H1 (cell line): ENCODE measurements around the gene CDC42BPB. TPM values are rescaled to one million over a fixed set of nuclear protein-coding genes. Genes with fewer than 3 reads are reported as not detected.

ENCODE experiments used
- CTCF ChIA-PET: fragments of 300-600 bp; sonication (Branson Sonifier 250); formaldehyde crosslinking; loops from one replicate; lab custom pipeline; 2021; ENCODE audit not compliant: partially characterized antibody; lab: Charles Lee
- POLR2A ChIA-PET: fragments of 300-600 bp; sonication (Branson Sonifier 250); formaldehyde crosslinking; loops from one replicate; lab custom pipeline; 2021; ENCODE audit warnings: inconsistent platforms; ENCODE audit not compliant: partially characterized antibody; lab: Charles Lee
- DNase-seq, 2 experiments: peaks; one replicate each; pipeline versions ENCODE4 v3.0.0 to v3.0.0-alpha.2; 2010 to 2022; ENCODE audit warnings: low spot score in 2 of 2, low read depth in 1 of 2, mixed read lengths in 1 of 2
- FAIRE-seq: peaks from 2 replicates; lab custom pipeline; 2011; peaks lifted over from hg19 to GRCh38; lab: Jason Lieb, UNC
- H2AFZ ChIP-seq: 2 replicates; pipeline ENCODE4 v1.8.1; 2012; ENCODE audit warnings: low read length, inconsistent platforms
- H2AK5ac ChIP-seq: 2 replicates; pipeline ENCODE4 v1.6.1; 2013; ENCODE audit warnings: low read depth, low read length
- H2BK120ac ChIP-seq: replicated peaks from 2 replicates; pipeline ENCODE3; 2013; ENCODE audit warnings: low read depth, low read length, inconsistent platforms
- H2BK12ac ChIP-seq: 2 replicates; pipeline ENCODE4 v1.6.1; 2013; ENCODE audit warnings: low read depth, low read length
- H2BK15ac ChIP-seq: 2 replicates; pipeline ENCODE4 v1.6.1; 2013; ENCODE audit warnings: low read length
- H2BK20ac ChIP-seq: 2 replicates; pipeline ENCODE4 v1.6.1; 2013; ENCODE audit warnings: low read length
- H2BK5ac ChIP-seq: 2 replicates; pipeline ENCODE4 v1.6.1; 2013; ENCODE audit warnings: low read depth, low read length
- H3K14ac ChIP-seq: 2 replicates; pipeline ENCODE4 v1.6.1; 2013; ENCODE audit warnings: inconsistent platforms; ENCODE audit not compliant: insufficient read length
- H3K18ac ChIP-seq: 2 replicates; pipeline ENCODE4 v1.6.1; 2013; ENCODE audit warnings: low read length; ENCODE audit errors: extremely low read depth
- H3K23ac ChIP-seq: 2 replicates; pipeline ENCODE4 v1.6.1; 2013; ENCODE audit warnings: inconsistent platforms; ENCODE audit not compliant: insufficient read length
- H3K23me2 ChIP-seq: 2 replicates; pipeline ENCODE4 v1.6.1; 2013; ENCODE audit warnings: low read depth, low read length
- H3K27ac ChIP-seq: 2 replicates; pipeline ENCODE4 v1.6.1; 2011; ENCODE audit warnings: low read depth, low read length, inconsistent platforms
- H3K27me3 ChIP-seq, 4 experiments: replicated peaks in 1 of 4; 1 replicate in 1 of 4; 2 replicates in 3 of 4; pipeline versions ENCODE4 v1.6.1 to v1.8.1; 2011 to 2013; ENCODE audit warnings: low read length in 3 of 4, mild to moderate bottlenecking in 3 of 4, inconsistent platforms in 2 of 4, mixed read lengths in 2 of 4, moderate library complexity in 1 of 4; ENCODE audit not compliant: control insufficient read depth in 3 of 4, insufficient read depth in 3 of 4; ENCODE audit errors: extremely low read depth in 1 of 4
- H3K36me3 ChIP-seq, 4 experiments: 2 replicates each; pipeline versions ENCODE4 v1.6.1 to v1.8.1; 2011 to 2013; ENCODE audit warnings: mild to moderate bottlenecking in 4 of 4, low read length in 3 of 4, moderate library complexity in 2 of 4, control low read depth in 1 of 4, inconsistent platforms in 1 of 4; ENCODE audit not compliant: insufficient read depth in 4 of 4, control insufficient read depth in 2 of 4
- H3K4ac ChIP-seq: replicated peaks from 2 replicates; pipeline ENCODE3; 2013; ENCODE audit warnings: low read length, low read depth, mixed read lengths, inconsistent platforms; ENCODE audit not compliant: insufficient read length
- H3K4me1 ChIP-seq, 4 experiments: replicated peaks in 1 of 4; 1 replicate in 1 of 4; 2 replicates in 3 of 4; pipeline versions ENCODE4 v1.6.1 to v1.8.1; 2011 to 2013; ENCODE audit warnings: low read length in 3 of 4, inconsistent platforms in 2 of 4, mixed read lengths in 1 of 4; ENCODE audit not compliant: insufficient read depth in 4 of 4, control insufficient read depth in 3 of 4
- H3K4me2 ChIP-seq, 2 experiments: 2 replicates each; pipeline versions ENCODE4 v1.6.1 to v1.8.1; 2011 to 2013; ENCODE audit warnings: low read depth in 2 of 2, low read length in 2 of 2, control low read depth in 1 of 2, inconsistent platforms in 1 of 2, mild to moderate bottlenecking in 1 of 2; ENCODE audit not compliant: insufficient read depth in 1 of 2
- H3K4me3 ChIP-seq, 4 experiments: fragments of 200-600, 300-600 bp in 1 of 4; sonication (generic), shearing (Covaris generic), sonication (Bioruptor Twin) in 1 of 4; 2 replicates each; pipeline versions ENCODE4 v1.5.1 to v1.8.1; 2011 to 2016; ENCODE audit warnings: low read length in 4 of 4, low read depth in 3 of 4, control low read depth in 2 of 4, inconsistent platforms in 2 of 4, mild to moderate bottlenecking in 2 of 4, mixed read lengths in 1 of 4, moderate library complexity in 1 of 4; ENCODE audit not compliant: insufficient read depth in 2 of 4; ENCODE audit errors: extremely low read depth in 1 of 4
- H3K56ac ChIP-seq: replicated peaks from 2 replicates; pipeline ENCODE3; 2013; ENCODE audit warnings: low read depth, mild to moderate bottlenecking, mixed read lengths, low read length, inconsistent platforms; ENCODE audit not compliant: insufficient read length
- H3K79me1 ChIP-seq: 2 replicates; pipeline ENCODE4 v1.6.1; 2013; ENCODE audit warnings: low read depth, low read length, control low read depth
- H3K79me2 ChIP-seq, 2 experiments: 2 replicates each; pipeline versions ENCODE4 v1.6.1 to v1.8.1; 2012 to 2013; ENCODE audit warnings: low read length in 2 of 2, mild to moderate bottlenecking in 2 of 2, inconsistent platforms in 1 of 2; ENCODE audit not compliant: insufficient read depth in 2 of 2, control insufficient read depth in 1 of 2
- H3K9ac ChIP-seq, 4 experiments: replicated peaks in 1 of 4; 1 replicate in 1 of 4; 2 replicates in 3 of 4; pipeline versions ENCODE4 v1.6.1 to v1.8.1; 2011 to 2013; ENCODE audit warnings: low read depth in 3 of 4, low read length in 3 of 4, control low read depth in 2 of 4, mild to moderate bottlenecking in 2 of 4, moderate library complexity in 2 of 4, inconsistent platforms in 1 of 4; ENCODE audit errors: extremely low read depth in 1 of 4
- H3K9me3 ChIP-seq, 2 experiments: 2 replicates each; pipeline versions ENCODE4 v1.6.1 to v1.8.1; 2012 to 2013; ENCODE audit warnings: mild to moderate bottlenecking in 2 of 2, moderate library complexity in 2 of 2, control low read depth in 1 of 2, inconsistent platforms in 1 of 2, low read depth in 1 of 2, low read length in 1 of 2, mixed read lengths in 1 of 2; ENCODE audit not compliant: insufficient read depth in 2 of 2
- H4K20me1 ChIP-seq, 2 experiments: replicated peaks in 1 of 2; 2 replicates each; pipeline versions ENCODE3 to v1.8.1; 2011 to 2013; ENCODE audit warnings: inconsistent platforms in 2 of 2, low read length in 2 of 2, mild to moderate bottlenecking in 1 of 2; ENCODE audit not compliant: insufficient read depth in 2 of 2, control insufficient read depth in 1 of 2
- H4K5ac ChIP-seq: 2 replicates; pipeline ENCODE4 v1.6.1; 2013; ENCODE audit warnings: low read length, low read depth, mixed read lengths, inconsistent platforms; ENCODE audit not compliant: insufficient read length
- H4K8ac ChIP-seq: 2 replicates; pipeline ENCODE4 v1.8.0; 2013; ENCODE audit warnings: mild to moderate bottlenecking, moderate library complexity, low read length, inconsistent platforms; ENCODE audit not compliant: insufficient read depth; ENCODE audit errors: extremely low read depth
- H4K91ac ChIP-seq: replicated peaks from 2 replicates; pipeline ENCODE3; 2013; ENCODE audit warnings: low read length, mixed read lengths, inconsistent platforms; ENCODE audit not compliant: insufficient read length
- ATF2 ChIP-seq: IDR thresholded peaks from 2 replicates; pipeline ENCODE4 v1.6.1; 2012; ENCODE audit warnings: low read length, inconsistent platforms
- BRCA1 ChIP-seq: IDR thresholded peaks from 2 replicates; pipeline ENCODE4 v1.6.1; 2012; ENCODE audit warnings: low read depth, low read length, improper control_type of control experiment
- E2F6 ChIP-seq: IDR thresholded peaks from 2 replicates; pipeline ENCODE4 v1.6.1; 2012; ENCODE audit warnings: inconsistent platforms
- GTF2F1 ChIP-seq: IDR thresholded peaks from 2 replicates; pipeline ENCODE4 v1.6.1; 2012; ENCODE audit warnings: low read depth, low read length, improper control_type of control experiment, borderline replicate concordance
- HDAC6 ChIP-seq: IDR thresholded peaks from one replicate; pipeline ENCODE4 v1.7.1; 2012; ENCODE audit warnings: low read depth, mild to moderate bottlenecking, inconsistent platforms, low read length, moderate library complexity
- JUN ChIP-seq: IDR thresholded peaks from 2 replicates; pipeline ENCODE4 v1.6.1; 2011; ENCODE audit warnings: low read depth, mild to moderate bottlenecking, improper control_type of control experiment, low read length
- KDM4A ChIP-seq: IDR thresholded peaks from one replicate; pipeline ENCODE4 v1.7.1; 2012; ENCODE audit warnings: low read depth, mild to moderate bottlenecking, moderate library complexity, low read length, inconsistent platforms; ENCODE audit not compliant: severe bottlenecking
- RAD21 ChIP-seq, 2 experiments: IDR thresholded peaks in 1 of 2; conservative IDR thresholded peaks in 1 of 2; 2 replicates each; pipeline ENCODE4 v1.6.1; 2011; ENCODE audit warnings: low read depth in 2 of 2, low read length in 2 of 2, improper control_type of control experiment in 1 of 2, inconsistent platforms in 1 of 2, mild to moderate bottlenecking in 1 of 2, moderate library complexity in 1 of 2
- SAP30 ChIP-seq: fragments of 300-600 bp; sonication (generic); IDR thresholded peaks from 2 replicates; pipeline ENCODE4 v1.7.1; 2012; ENCODE audit warnings: low read length, moderate library complexity, mild to moderate bottlenecking, inconsistent platforms; ENCODE audit not compliant: insufficient read depth, insufficient replicate concordance
- SP4 ChIP-seq: IDR thresholded peaks from 2 replicates; pipeline ENCODE4 v1.6.1; 2012; ENCODE audit warnings: low read length, inconsistent platforms
- TAF1 ChIP-seq: IDR thresholded peaks from 2 replicates; pipeline ENCODE4 v1.6.1; 2011; ENCODE audit warnings: mild to moderate bottlenecking, low read depth, low read length
- WGBS, 2 experiments: shearing (Covaris generic) in 1 of 2; methylation state at CpG; one replicate each; pipeline versions ENCODE4 v1.1.6 to v1.1.7; 2013 to 2015; ENCODE audit warnings: low lambda C conversion rate in 2 of 2, mixed read lengths in 2 of 2, inconsistent platforms in 1 of 2, low coverage in 1 of 2, missing lambda C conversion rate in 1 of 2; ENCODE audit not compliant: insufficient replicate concordance in 2 of 2, insufficient coverage in 1 of 2, insufficient read length in 1 of 2; ENCODE audit errors: extremely low coverage in 1 of 2, missing lambda C conversion rate in 1 of 2; 5-methylcytosine and 5-hydroxymethylcytosine counted together
- polyA plus RNA-seq, 7 experiments: library from polyadenylated mRNA; depleted of rRNA in 3 of 7; stranded (reverse) in 5 of 7; unstranded in 2 of 7; fragments of >200 nt in 5 of 7; fragments of 200-250 nt in 2 of 7; gene quantifications; 1 replicate in 5 of 7; 2 replicates in 1 of 7; 4 replicates in 1 of 7; pipeline versions ENCODE4 v1.2.1 to v1.2.3, GENCODE V29; 2011 to 2013; ENCODE audit warnings: missing spikeins in 2 of 7, mixed read lengths in 2 of 7
- total RNA-seq: library from RNA; stranded (reverse); fragmentation: NEBNext Ultra II Directional; extraction: Animal tissue kit (Norgen Biotek cat#: 25700); gene quantifications from 2 replicates; pipeline ENCODE4 v1.2.1, GENCODE V29; 2021

Gene CDC42BPB
- total and polyA plus RNA-seq, 2 of the 8 experiments (the other 6 are each of a cell fraction or from before 2014, with no cell fraction given): 51.2 to 88.2 TPM

- Histone ChIP-seq H2AK5ac (no peak overlapping the region), H3K9me3 (no peaks in the 10 kb centered on the region; a peak in 1 of 4 replicates), H2AFZ (no peak overlapping the region), H4K5ac (no peak overlapping the region), H2BK120ac (no peak overlapping the region), H3K4me2 (no peak overlapping the region), H3K4me3 (no peak overlapping the region), H4K20me1 (peaks cover 0 to 11% of the 10 kb centered on the region in 2 experiments), H2BK15ac (peak overlapping the region; percentile 76; the same call in 1 of the 2 replicates), H3K27ac (no peak overlapping the region), H3K4me1 (no peaks in the 10 kb centered on the region; a peak in 1 of 7 replicates), H3K27me3 (peaks cover 0 to 3% (median 3%) of the 10 kb centered on the region in 4 experiments; a peak in 5 of 7 replicates), H3K56ac (no peak overlapping the region), H3K79me1 (no peaks in the 10 kb centered on the region), H4K8ac (no peak overlapping the region; the same call in 1 of the 2 replicates), H3K23ac (no peak overlapping the region), H2BK12ac (no peak overlapping the region), H3K14ac (no peak overlapping the region), H2BK5ac (no peak overlapping the region), H3K9ac (no peak overlapping the region), H3K4ac (no peak overlapping the region), H3K18ac (no peak overlapping the region), H3K36me3 (no peaks in the 10 kb centered on the region), H3K79me2 (no peaks in the 10 kb centered on the region), H3K23me2 (peaks cover 25% of the 10 kb centered on the region; the same call in 1 of the 2 replicates), H4K91ac (no peak overlapping the region), H2BK20ac (no peak overlapping the region)
- POLR2A ChIA-PET: interaction anchor here (0.8 kb wide), 1 partner anchor 142 kb away, joined by 3 read pairs; no protein-coding TSS in a partner anchor
- 94% methylated on average over 6 of the region's 6 CpGs; no CpG with 5 or more reads in 1 of the 2 experiments for WGBS, 2 experiments
- no peak for DNase-seq
- no peak for FAIRE-seq
- CTCF ChIA-PET: interaction anchor here (1.0 to 2.9 kb wide), 7 partner anchors 14 to 223 kb away, joined by 3 to 18 read pairs (median 4); no protein-coding TSS in a partner anchor
- TF ChIP-seq HDAC6: no peak
- TF ChIP-seq BRCA1: no peak
- no peak for TF ChIP-seq GTF2F1
- TF ChIP-seq SP4: no peak
- TF ChIP-seq RAD21 (IDR thresholded peaks at IDR 0.05 in 1 of 2, conservative IDR thresholded peaks at IDR 0.05 in 1 of 2; ENCODE audit: low read depth in 2 of 2, low read length in 2 of 2): no peak
- no peak for TF ChIP-seq JUN
- TF ChIP-seq E2F6: no peak
- TF ChIP-seq TAF1: no peak
- TF ChIP-seq SAP30: no peak
- TF ChIP-seq ATF2: no peak
- no peak for TF ChIP-seq KDM4A
These were observed 140.3 kb downstream of the CDC42BPB start for GRCh38 chr14:102917056-102917385.
